ENCODE results near the gene NAT10.

DNA sequence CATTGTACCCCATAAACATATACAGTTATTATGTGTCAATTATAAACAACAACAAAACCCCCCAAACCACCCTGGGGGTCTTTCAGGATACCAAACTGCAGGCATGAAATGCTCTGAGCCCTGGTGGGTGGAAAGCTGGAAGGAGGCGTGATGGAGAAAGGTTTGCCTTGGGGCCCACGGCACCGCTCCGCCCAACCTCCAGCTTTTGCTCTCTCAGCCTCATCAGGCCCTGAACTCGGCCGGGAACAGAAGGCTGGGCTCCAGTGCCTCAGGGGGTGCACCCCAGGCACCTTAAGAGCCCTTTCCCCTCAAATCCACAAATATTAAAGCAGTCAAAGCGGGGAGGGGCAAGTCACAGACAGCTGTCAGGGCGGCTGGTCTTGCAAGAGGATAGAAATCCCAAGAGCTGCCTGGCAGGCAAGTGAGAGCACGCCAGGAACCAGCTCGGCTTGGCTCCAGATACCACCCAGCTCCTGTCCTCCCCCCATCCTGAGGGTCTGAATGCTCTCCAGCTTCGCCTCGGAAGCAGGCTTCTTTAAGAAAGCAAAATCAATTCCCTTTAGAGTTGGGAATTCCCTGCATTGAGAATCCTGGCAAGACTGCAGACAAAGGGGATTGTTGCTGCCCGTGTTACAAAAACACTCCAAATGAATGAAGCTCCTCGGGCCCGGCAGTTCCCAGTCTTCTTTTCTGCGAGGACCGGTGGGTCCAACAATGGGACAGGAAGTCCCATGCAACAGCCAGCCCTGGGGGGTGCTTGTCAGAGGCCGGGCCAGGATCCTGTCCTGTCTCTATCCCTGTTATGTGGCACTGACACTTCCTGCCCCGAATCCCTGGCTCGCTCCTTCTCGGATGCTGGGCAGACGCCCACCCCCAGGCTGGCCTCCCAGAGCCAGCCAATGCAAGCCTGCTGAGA lies 80.8 kb downstream of the NAT10 start:
- TF ChIP-seq, protein P1, sequence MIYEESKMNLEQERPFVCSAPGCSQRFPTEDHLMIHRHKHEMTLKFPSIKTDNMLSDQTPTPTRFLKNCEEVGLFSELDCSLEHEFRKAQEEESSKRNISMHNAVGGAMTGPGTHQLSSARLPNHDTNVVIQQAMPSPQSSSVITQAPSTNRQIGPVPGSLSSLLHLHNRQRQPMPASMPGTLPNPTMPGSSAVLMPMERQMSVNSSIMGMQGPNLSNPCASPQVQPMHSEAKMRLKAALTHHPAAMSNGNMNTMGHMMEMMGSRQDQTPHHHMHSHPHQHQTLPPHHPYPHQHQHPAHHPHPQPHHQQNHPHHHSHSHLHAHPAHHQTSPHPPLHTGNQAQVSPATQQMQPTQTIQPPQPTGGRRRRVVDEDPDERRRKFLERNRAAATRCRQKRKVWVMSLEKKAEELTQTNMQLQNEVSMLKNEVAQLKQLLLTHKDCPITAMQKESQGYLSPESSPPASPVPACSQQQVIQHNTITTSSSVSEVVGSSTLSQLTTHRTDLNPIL (CRISPR knock-in tag; IDR thresholded peaks at IDR 0.05; ENCODE audit: low read depth) = no peak
- no peak for TF ChIP-seq ZC3H10 (CRISPR knock-in tag; IDR thresholded peaks at IDR 0.05)
- no peak for TF ChIP-seq RARB (CRISPR knock-in tag; IDR thresholded peaks at IDR 0.05)
- no peak for TF ChIP-seq BACH2 (CRISPR knock-in tag; IDR thresholded peaks at IDR 0.05; ENCODE audit: borderline replicate concordance)
- TF ChIP-seq ARNTL (CRISPR knock-in tag; IDR thresholded peaks at IDR 0.05; ENCODE audit: borderline replicate concordance, low read depth) = no peak
- TF ChIP-seq ZFP3 (CRISPR knock-in tag; IDR thresholded peaks at IDR 0.05) = no peak
- TF ChIP-seq, protein P2, sequence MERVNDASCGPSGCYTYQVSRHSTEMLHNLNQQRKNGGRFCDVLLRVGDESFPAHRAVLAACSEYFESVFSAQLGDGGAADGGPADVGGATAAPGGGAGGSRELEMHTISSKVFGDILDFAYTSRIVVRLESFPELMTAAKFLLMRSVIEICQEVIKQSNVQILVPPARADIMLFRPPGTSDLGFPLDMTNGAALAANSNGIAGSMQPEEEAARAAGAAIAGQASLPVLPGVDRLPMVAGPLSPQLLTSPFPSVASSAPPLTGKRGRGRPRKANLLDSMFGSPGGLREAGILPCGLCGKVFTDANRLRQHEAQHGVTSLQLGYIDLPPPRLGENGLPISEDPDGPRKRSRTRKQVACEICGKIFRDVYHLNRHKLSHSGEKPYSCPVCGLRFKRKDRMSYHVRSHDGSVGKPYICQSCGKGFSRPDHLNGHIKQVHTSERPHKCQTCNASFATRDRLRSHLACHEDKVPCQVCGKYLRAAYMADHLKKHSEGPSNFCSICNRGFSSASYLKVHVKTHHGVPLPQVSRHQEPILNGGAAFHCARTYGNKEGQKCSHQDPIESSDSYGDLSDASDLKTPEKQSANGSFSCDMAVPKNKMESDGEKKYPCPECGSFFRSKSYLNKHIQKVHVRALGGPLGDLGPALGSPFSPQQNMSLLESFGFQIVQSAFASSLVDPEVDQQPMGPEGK (CRISPR knock-in tag; IDR thresholded peaks at IDR 0.05; ENCODE audit: borderline replicate concordance) = no peak
- TF ChIP-seq ZFP30 (CRISPR knock-in tag; IDR thresholded peaks at IDR 0.05) = no peak
- TF ChIP-seq, protein P3, sequence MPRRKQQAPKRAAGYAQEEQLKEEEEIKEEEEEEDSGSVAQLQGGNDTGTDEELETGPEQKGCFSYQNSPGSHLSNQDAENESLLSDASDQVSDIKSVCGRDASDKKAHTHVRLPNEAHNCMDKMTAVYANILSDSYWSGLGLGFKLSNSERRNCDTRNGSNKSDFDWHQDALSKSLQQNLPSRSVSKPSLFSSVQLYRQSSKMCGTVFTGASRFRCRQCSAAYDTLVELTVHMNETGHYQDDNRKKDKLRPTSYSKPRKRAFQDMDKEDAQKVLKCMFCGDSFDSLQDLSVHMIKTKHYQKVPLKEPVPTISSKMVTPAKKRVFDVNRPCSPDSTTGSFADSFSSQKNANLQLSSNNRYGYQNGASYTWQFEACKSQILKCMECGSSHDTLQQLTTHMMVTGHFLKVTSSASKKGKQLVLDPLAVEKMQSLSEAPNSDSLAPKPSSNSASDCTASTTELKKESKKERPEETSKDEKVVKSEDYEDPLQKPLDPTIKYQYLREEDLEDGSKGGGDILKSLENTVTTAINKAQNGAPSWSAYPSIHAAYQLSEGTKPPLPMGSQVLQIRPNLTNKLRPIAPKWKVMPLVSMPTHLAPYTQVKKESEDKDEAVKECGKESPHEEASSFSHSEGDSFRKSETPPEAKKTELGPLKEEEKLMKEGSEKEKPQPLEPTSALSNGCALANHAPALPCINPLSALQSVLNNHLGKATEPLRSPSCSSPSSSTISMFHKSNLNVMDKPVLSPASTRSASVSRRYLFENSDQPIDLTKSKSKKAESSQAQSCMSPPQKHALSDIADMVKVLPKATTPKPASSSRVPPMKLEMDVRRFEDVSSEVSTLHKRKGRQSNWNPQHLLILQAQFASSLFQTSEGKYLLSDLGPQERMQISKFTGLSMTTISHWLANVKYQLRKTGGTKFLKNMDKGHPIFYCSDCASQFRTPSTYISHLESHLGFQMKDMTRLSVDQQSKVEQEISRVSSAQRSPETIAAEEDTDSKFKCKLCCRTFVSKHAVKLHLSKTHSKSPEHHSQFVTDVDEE (CRISPR knock-in tag; IDR thresholded peaks at IDR 0.05) = no peak
- no peak for TF ChIP-seq TOX (CRISPR knock-in tag; IDR thresholded peaks at IDR 0.05; ENCODE audit: borderline replicate concordance)
